ENCODE data around the gene PAX9. TPM values are rescaled to one million over a fixed set of nuclear protein-coding genes. Genes with fewer than 3 reads are reported as not detected.
"Not testable (repeated sequence)": the region's sequence is repeated elsewhere in the genome, so short reads cannot be mapped to it uniquely, and the experiment has no call there.

The PAX9 gene
- total and polyA plus RNA-seq, 5 experiments from 2014 or later = not detected

GRCh38 chr14:36690311-36691040 is 28.8 kb downstream of the PAX9 start:
- POLR2A ChIA-PET = no interaction called here
- Mint-ChIP-seq H3K27me3 (peaks cover 0 to 25% (median 8%) of the 10 kb centered on the region in 5 donors), H3K4me3 (no peak overlapping the region)

GRCh38 chr14:36699420-36699819 is 37.8 kb downstream of the PAX9 start:
- POLR2A ChIA-PET, DNase-seq, H3K36me3 Mint-ChIP-seq, ATAC-seq, H3K4me3 Mint-ChIP-seq, H3K4me1 Mint-ChIP-seq, H3K27ac Mint-ChIP-seq: not testable (repeated sequence)
- H3K27me3 Mint-ChIP-seq = peaks cover 0 to 15% (median 5%) of the 10 kb centered on the region in 5 donors
- peaks cover 5 to 41% (median 20%) of the 10 kb centered on the region in 9 donors for H3K9me3 Mint-ChIP-seq

More at GRCh38 chr14:36690311-36691040, 28.8 kb downstream of the PAX9 start:
- ATAC-seq = no peak
- Mint-ChIP-seq H3K27ac (no peak overlapping the region), H3K36me3 (peaks cover 0 to 5% (median 0%) of the 10 kb centered on the region in 3 donors), H3K9me3 (peaks cover 0 to 21% (median 6%) of the 10 kb centered on the region in 9 donors), H3K4me1 (no peaks in the 10 kb centered on the region)
- DNase-seq = no peak

GRCh38 chr14:36700651-36701050 is 39.0 kb downstream of the PAX9 start:
- no peak for ATAC-seq
- Mint-ChIP-seq H3K27me3 (peaks cover 0 to 15% (median 5%) of the 10 kb centered on the region in 5 donors), H3K9me3 (peaks cover 3 to 31% (median 13%) of the 10 kb centered on the region in 9 donors), H3K4me3 (no peak overlapping the region), H3K36me3 (peaks cover 0 to 4% (median 0%) of the 10 kb centered on the region in 3 donors), H3K27ac (no peak overlapping the region), H3K4me1 (no peaks in the 10 kb centered on the region)
- no peak for DNase-seq
- POLR2A ChIA-PET = no interaction called here

- no peaks in the 10 kb centered on the region for H3K4me1 Mint-ChIP-seq
- H3K36me3 Mint-ChIP-seq = peaks cover 0 to 4% (median 0%) of the 10 kb centered on the region in 3 donors
- ATAC-seq = no peak
- peaks cover 0 to 15% (median 5%) of the 10 kb centered on the region in 5 donors for H3K27me3 Mint-ChIP-seq
- DNase-seq = no peak
- no peak overlapping the region for H3K4me3 Mint-ChIP-seq
- POLR2A ChIA-PET = no interaction called here
- no peak overlapping the region for H3K27ac Mint-ChIP-seq
- peaks cover 3 to 28% (median 12%) of the 10 kb centered on the region in 9 donors for H3K9me3 Mint-ChIP-seq
These were observed 39.5 kb downstream of the PAX9 start for GRCh38 chr14:36701132-36701531.

GRCh38 chr14:36702474-36702873 is 40.8 kb downstream of the PAX9 start:
- no peak overlapping the region for H3K4me3 Mint-ChIP-seq
- no peak overlapping the region for H3K27ac Mint-ChIP-seq
- peaks cover 0 to 12% (median 5%) of the 10 kb centered on the region in 5 donors for H3K27me3 Mint-ChIP-seq
- no peak for ATAC-seq
- peaks cover 1 to 15% (median 9%) of the 10 kb centered on the region in 9 donors for H3K9me3 Mint-ChIP-seq
- no peaks in the 10 kb centered on the region for H3K4me1 Mint-ChIP-seq
- POLR2A ChIA-PET = no interaction called here
- no peak for DNase-seq
- H3K36me3 Mint-ChIP-seq = peaks cover 0 to 4% (median 0%) of the 10 kb centered on the region in 3 donors

GRCh38 chr14:36707570-36707969 is 45.9 kb downstream of the PAX9 start:
- Mint-ChIP-seq H3K4me1 (no peaks in the 10 kb centered on the region), H3K9me3 (peaks cover 0 to 7% (median 3%) of the 10 kb centered on the region in 9 donors), H3K36me3 (no peaks in the 10 kb centered on the region), H3K27ac (no peak overlapping the region), H3K4me3 (no peak overlapping the region), H3K27me3 (peaks cover 0 to 3% (median 0%) of the 10 kb centered on the region in 5 donors)
- POLR2A ChIA-PET = no interaction called here
- ATAC-seq = no peak
- no peak for DNase-seq

GRCh38 chr14:36713960-36714703 is 52.5 kb downstream of the PAX9 start:
- no peaks in the 10 kb centered on the region for H3K4me1 Mint-ChIP-seq
- no peak for DNase-seq
- H3K9me3 Mint-ChIP-seq = no peaks in the 10 kb centered on the region
- H3K4me3 Mint-ChIP-seq = no peak overlapping the region
- ATAC-seq = no peak
- peaks cover 0 to 5% (median 3%) of the 10 kb centered on the region in 5 donors for H3K27me3 Mint-ChIP-seq
- no peaks in the 10 kb centered on the region for H3K36me3 Mint-ChIP-seq
- POLR2A ChIA-PET = no interaction called here
- no peak overlapping the region for H3K27ac Mint-ChIP-seq

- Mint-ChIP-seq H3K27ac (no peak overlapping the region), H3K4me3 (no peak overlapping the region), H3K27me3 (peaks cover 0 to 13% (median 2%) of the 10 kb centered on the region in 5 donors), H3K36me3 (no peaks in the 10 kb centered on the region), H3K9me3 (no peaks in the 10 kb centered on the region), H3K4me1 (no peaks in the 10 kb centered on the region)
- POLR2A ChIA-PET = no interaction called here
- ATAC-seq (no peak), DNase-seq (no peak)
These were observed 55.0 kb downstream of the PAX9 start for GRCh38 chr14:36716614-36717184.

- no peak for ATAC-seq
- H3K4me3 Mint-ChIP-seq = no peak overlapping the region
- H3K36me3 Mint-ChIP-seq = no peaks in the 10 kb centered on the region
- H3K27me3 Mint-ChIP-seq = peaks cover 1 to 13% (median 2%) of the 10 kb centered on the region in 5 donors
- DNase-seq = no peak
- H3K9me3 Mint-ChIP-seq = no peaks in the 10 kb centered on the region
- POLR2A ChIA-PET = no interaction called here
- no peak overlapping the region for H3K27ac Mint-ChIP-seq
- no peaks in the 10 kb centered on the region for H3K4me1 Mint-ChIP-seq
These were observed 55.7 kb downstream of the PAX9 start for GRCh38 chr14:36717363-36717762.

GRCh38 chr14:36718216-36718615 is 56.6 kb downstream of the PAX9 start:
- Mint-ChIP-seq H3K27me3 (peaks cover 1 to 21% (median 3%) of the 10 kb centered on the region in 5 donors), H3K4me3 (no peak overlapping the region), H3K36me3 (no peaks in the 10 kb centered on the region), H3K27ac (no peak overlapping the region), H3K9me3 (peaks cover 0 to 3% (median 0%) of the 10 kb centered on the region in 9 donors), H3K4me1 (no peaks in the 10 kb centered on the region)
- POLR2A ChIA-PET = no interaction called here
- no peak for DNase-seq
- ATAC-seq = no peak

GRCh38 chr14:36719823-36720222 is 58.2 kb downstream of the PAX9 start:
- Mint-ChIP-seq H3K27me3 (peaks cover 0 to 22% (median 3%) of the 10 kb centered on the region in 5 donors), H3K27ac (no peak overlapping the region), H3K36me3 (no peaks in the 10 kb centered on the region), H3K4me3 (no peak overlapping the region), H3K9me3 (peaks cover 0 to 3% (median 0%) of the 10 kb centered on the region in 9 donors), H3K4me1 (no peaks in the 10 kb centered on the region)
- ATAC-seq (no peak), DNase-seq (no peak)
- POLR2A ChIA-PET = no interaction called here

GRCh38 chr14:36720657-36721056 is 59.0 kb downstream of the PAX9 start:
- Mint-ChIP-seq H3K27ac (no peak overlapping the region), H3K36me3 (no peaks in the 10 kb centered on the region), H3K4me1 (no peaks in the 10 kb centered on the region), H3K27me3 (peaks cover 0 to 22% (median 3%) of the 10 kb centered on the region in 5 donors), H3K4me3 (no peak overlapping the region), H3K9me3 (peaks cover 0 to 3% (median 0%) of the 10 kb centered on the region in 9 donors)
- ATAC-seq (no peak), DNase-seq (no peak)
- POLR2A ChIA-PET = no interaction called here

- DNase-seq = no peak
- POLR2A ChIA-PET = no interaction called here
- no peak overlapping the region for H3K4me3 Mint-ChIP-seq
- ATAC-seq = no peak
- peaks cover 0 to 3% (median 0%) of the 10 kb centered on the region in 9 donors for H3K9me3 Mint-ChIP-seq
- no peaks in the 10 kb centered on the region for H3K4me1 Mint-ChIP-seq
- H3K27ac Mint-ChIP-seq = no peak overlapping the region
- H3K36me3 Mint-ChIP-seq = no peaks in the 10 kb centered on the region
- H3K27me3 Mint-ChIP-seq = peaks cover 0 to 22% (median 3%) of the 10 kb centered on the region in 5 donors
These were observed 60.2 kb downstream of the PAX9 start for GRCh38 chr14:36721877-36722276.
